Measurements from ENCODE around the gene GABRD. TPM values are rescaled to one million over a fixed set of nuclear protein-coding genes. Genes with fewer than 3 reads are reported as not detected.

GABRD gene
- total RNA-seq, 1 experiment from 2014 or later = 15.6 TPM

- H3K79me2 ChIP-seq (ENCODE audit: insufficient read depth, low read length) = peaks cover 24% of the 10 kb centered on the region
- DNase-seq (ENCODE audit: low read depth, low spot score) (no peak), ATAC-seq (no peak)
- no peak overlapping the region for H3K4me3 ChIP-seq (replicated peaks in 1 of 2; ENCODE audit: low read depth in 1 of 2, low read length in 2 of 2)
- no peaks in the 10 kb centered on the region for H3K27me3 ChIP-seq (ENCODE audit: insufficient read depth, low read length)
- intact Hi-C loops (cut with micrococcal nuclease) = no loop called here
- ChIA-PET RAD21 (ENCODE audit: low non-redundant PET in 1 of 2, low total read pairs in 2 of 2, uncharacterized antibody in 2 of 2, unreplicated experiment in 2 of 2) (interaction anchor here in 1 of 2 experiments (0.7 kb wide), 1 partner anchor 74 kb away, joined by 6 read pairs; no protein-coding TSS in a partner anchor), CTCF (no interaction called here), POLR2A (no interaction called here)
- H4K20me1 ChIP-seq (ENCODE audit: insufficient read depth) = no peaks in the 10 kb centered on the region
- no peak overlapping the region for H3K9ac ChIP-seq (ENCODE audit: low read length)
- H3K9me3 ChIP-seq (ENCODE audit: control insufficient read depth in 1 of 2, insufficient read depth in 1 of 2, low read depth in 1 of 2, low read length in 2 of 2) = peaks cover 0 to 9% of the 10 kb centered on the region in 2 experiments; a peak in 2 of 4 replicates
- H3K4me2 ChIP-seq (ENCODE audit: low read length) = no peak overlapping the region
- peaks cover 0 to 9% of the 10 kb centered on the region in 2 experiments; a peak in 2 of 4 replicates for H3K4me1 ChIP-seq (ENCODE audit: control insufficient read depth in 1 of 2, insufficient read depth in 2 of 2, low read length in 2 of 2)
- H3K27ac ChIP-seq (ENCODE audit: low read depth, low read length) = no peak overlapping the region
- no peaks in the 10 kb centered on the region for H3K9me2 ChIP-seq (ENCODE audit: insufficient read depth)
- TF ChIP-seq SRF (IDR thresholded peaks at IDR 0.05; ENCODE audit: low read depth) = no peak
- no peak for TF ChIP-seq JUND (IDR thresholded peaks at IDR 0.05)
- TF ChIP-seq MAX (IDR thresholded peaks at IDR 0.05) = no peak
- no peak for TF ChIP-seq ATF3 (IDR thresholded peaks at IDR 0.05)
- TF ChIP-seq EGR1 (IDR thresholded peaks at IDR 0.05; ENCODE audit: low read depth) = no peak
- no peak for TF ChIP-seq RAD21 (IDR thresholded peaks at IDR 0.05; ENCODE audit: low read depth)
- no peak for TF ChIP-seq POLR2A (IDR thresholded peaks at IDR 0.05; ENCODE audit: borderline replicate concordance, extremely low read depth, insufficient read depth, insufficient read length)
- no peak for TF ChIP-seq ZNF274 (IDR thresholded peaks at IDR 0.05; ENCODE audit: low read depth, low read length)
- no peak for TF ChIP-seq EZH2 (IDR thresholded peaks at IDR 0.05)
- no peak for TF ChIP-seq TCF7L2 (IDR thresholded peaks at IDR 0.05; ENCODE audit: borderline replicate concordance, extremely low read depth, insufficient read depth, insufficient read length)
- TF ChIP-seq CTCF (IDR thresholded peaks at IDR 0.05 in 2 of 3, conservative IDR thresholded peaks at IDR 0.05 in 1 of 3; ENCODE audit: borderline replicate concordance in 1 of 3, insufficient read depth in 1 of 3, low read depth in 2 of 3, low read length in 2 of 3) = no peak
- TF ChIP-seq POLR2AphosphoS5 (IDR thresholded peaks at IDR 0.05; ENCODE audit: low read depth, low read length) = no peak
- no peak for TF ChIP-seq CBX3 (IDR thresholded peaks at IDR 0.05; ENCODE audit: low read depth)
- TF ChIP-seq ELF1 (IDR thresholded peaks at IDR 0.05; ENCODE audit: borderline replicate concordance, low read depth) = no peak
- TF ChIP-seq CEBPB (IDR thresholded peaks at IDR 0.05; ENCODE audit: low read depth) = no peak
- no peak for TF ChIP-seq ZBTB33 (IDR thresholded peaks at IDR 0.05; ENCODE audit: extremely low read depth, insufficient replicate concordance, low read length)
- TF ChIP-seq SP1 (IDR thresholded peaks at IDR 0.05; ENCODE audit: low read depth) = no peak
- TF ChIP-seq, protein P1, sequence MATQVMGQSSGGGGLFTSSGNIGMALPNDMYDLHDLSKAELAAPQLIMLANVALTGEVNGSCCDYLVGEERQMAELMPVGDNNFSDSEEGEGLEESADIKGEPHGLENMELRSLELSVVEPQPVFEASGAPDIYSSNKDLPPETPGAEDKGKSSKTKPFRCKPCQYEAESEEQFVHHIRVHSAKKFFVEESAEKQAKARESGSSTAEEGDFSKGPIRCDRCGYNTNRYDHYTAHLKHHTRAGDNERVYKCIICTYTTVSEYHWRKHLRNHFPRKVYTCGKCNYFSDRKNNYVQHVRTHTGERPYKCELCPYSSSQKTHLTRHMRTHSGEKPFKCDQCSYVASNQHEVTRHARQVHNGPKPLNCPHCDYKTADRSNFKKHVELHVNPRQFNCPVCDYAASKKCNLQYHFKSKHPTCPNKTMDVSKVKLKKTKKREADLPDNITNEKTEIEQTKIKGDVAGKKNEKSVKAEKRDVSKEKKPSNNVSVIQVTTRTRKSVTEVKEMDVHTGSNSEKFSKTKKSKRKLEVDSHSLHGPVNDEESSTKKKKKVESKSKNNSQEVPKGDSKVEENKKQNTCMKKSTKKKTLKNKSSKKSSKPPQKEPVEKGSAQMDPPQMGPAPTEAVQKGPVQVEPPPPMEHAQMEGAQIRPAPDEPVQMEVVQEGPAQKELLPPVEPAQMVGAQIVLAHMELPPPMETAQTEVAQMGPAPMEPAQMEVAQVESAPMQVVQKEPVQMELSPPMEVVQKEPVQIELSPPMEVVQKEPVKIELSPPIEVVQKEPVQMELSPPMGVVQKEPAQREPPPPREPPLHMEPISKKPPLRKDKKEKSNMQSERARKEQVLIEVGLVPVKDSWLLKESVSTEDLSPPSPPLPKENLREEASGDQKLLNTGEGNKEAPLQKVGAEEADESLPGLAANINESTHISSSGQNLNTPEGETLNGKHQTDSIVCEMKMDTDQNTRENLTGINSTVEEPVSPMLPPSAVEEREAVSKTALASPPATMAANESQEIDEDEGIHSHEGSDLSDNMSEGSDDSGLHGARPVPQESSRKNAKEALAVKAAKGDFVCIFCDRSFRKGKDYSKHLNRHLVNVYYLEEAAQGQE (IDR thresholded peaks at IDR 0.05; ENCODE audit: low read depth) = no peak
- TF ChIP-seq FOSL1 (IDR thresholded peaks at IDR 0.05; ENCODE audit: low read depth) = no peak
- peaks cover 0 to 16% of the 10 kb centered on the region in 2 experiments; a peak in 2 of 4 replicates for H3K36me3 ChIP-seq (ENCODE audit: control insufficient read depth in 1 of 2, insufficient read depth in 2 of 2, low read length in 2 of 2)
- H2AFZ ChIP-seq (ENCODE audit: low read depth, low read length, poor library complexity, severe bottlenecking) = no peak overlapping the region
- no TSS peak for BruUV-seq (replicated peaks)
Measured at GRCh38 chr1:2065699-2066098, 46.6 kb downstream of the GABRD start.
